ENCODE measurements around the gene FBN3.

- TF ChIP-seq POLR2A (IDR thresholded peaks at IDR 0.05; ENCODE audit: low read depth, low read length), result no peak
- no peak for TF ChIP-seq POLR2AphosphoS5 (IDR thresholded peaks at IDR 0.05; ENCODE audit: low read depth, low read length)
- no peak for TF ChIP-seq TAF1 (IDR thresholded peaks at IDR 0.05; ENCODE audit: low read depth, low read length)
- TF ChIP-seq SPI1 (IDR thresholded peaks at IDR 0.05; ENCODE audit: low read depth, low read length), result no peak
Observed at GRCh38 chr19:8180018-8180417, 30.6 kb upstream of the FBN3 start.

Measured in GM12891 (cell line).